ENCODE data around the gene ACAA2.
"Not testable (repeated sequence)": the region's sequence is repeated elsewhere in the genome, so short reads cannot be mapped to it uniquely, and the experiment has no call there.

The ACAA2 gene

DNA sequence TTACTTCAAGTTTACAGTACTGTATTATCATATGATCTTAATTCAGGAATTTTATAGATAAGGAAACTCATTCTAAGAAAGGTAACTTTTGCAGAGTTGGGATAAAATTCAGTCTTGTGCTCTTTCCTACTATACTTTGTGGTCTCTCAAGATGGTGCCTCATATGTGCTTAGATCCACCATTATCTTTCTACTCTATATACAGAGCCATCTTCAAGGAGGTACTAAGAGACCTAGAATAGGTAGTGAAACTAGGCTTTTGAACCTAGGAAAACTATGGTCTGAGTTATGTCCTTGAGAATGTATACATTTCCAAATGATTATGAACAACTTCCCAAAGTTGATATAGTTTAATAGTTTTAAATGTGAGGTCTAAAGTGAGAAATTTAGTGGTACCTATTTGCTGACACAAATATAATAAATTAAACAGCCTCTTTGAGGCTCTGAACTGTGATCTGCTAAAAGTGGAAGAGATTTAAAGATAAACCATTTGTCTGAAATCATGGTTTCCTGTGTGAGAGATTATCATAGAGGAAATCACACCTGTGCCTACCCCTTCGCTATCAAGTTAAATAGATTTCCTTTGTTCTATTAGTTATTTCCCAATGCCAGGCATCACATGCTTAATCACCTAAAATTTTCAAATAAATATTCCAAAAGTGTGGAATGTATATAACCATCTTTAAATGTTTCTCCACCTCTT lies 27.2 kb downstream of the ACAA2 start:
- Histone ChIP-seq H3K9me3 (ENCODE audit: control insufficient read depth, insufficient read depth, low read length) (no peaks in the 10 kb centered on the region), H3K9ac (ENCODE audit: low read depth, low read length) (no peak overlapping the region), H3K4me1 (ENCODE audit: insufficient read depth, low read length) (no peaks in the 10 kb centered on the region), H3K36me3 (ENCODE audit: insufficient read depth, low read length) (peaks cover 16% of the 10 kb centered on the region)

DNA sequence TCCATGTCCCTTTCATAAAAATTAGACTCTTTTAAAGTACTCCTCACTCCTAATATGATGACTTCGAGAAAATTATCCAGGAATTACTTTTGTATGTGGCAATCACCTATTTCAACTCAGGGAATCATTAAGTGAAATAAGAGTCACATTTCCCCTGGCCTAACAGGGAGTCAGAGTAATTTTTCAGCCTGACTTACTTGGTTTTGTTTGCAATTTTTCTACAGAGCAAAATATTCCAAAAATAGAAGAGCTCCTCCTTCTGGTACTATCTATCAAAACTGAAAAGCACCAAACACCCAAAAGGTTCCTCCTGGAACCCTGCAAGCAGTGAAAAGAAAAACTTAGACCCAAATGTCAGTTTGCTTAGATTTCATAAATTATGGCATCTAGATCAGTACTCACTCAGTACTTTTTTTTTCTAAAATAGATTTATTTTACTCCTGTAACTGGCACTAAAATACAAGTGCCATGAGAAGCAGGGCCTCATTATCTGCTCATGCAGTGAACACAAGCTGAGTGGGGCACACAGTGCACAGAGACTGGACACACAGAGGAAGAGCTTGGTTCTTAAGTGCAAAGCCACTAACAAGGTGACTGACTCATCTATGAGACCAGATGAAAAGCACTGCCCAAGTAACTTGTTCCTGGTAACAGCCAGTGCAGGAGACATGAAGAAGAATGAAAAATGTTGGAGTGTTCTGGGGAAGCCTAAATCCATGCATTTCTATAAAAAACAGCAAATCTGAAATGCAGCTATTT lies 28.7 kb downstream of the ACAA2 start:
- Histone ChIP-seq H3K9ac (ENCODE audit: low read depth, low read length) (no peak overlapping the region), H3K36me3 (ENCODE audit: insufficient read depth, low read length) (peaks cover 9% of the 10 kb centered on the region; the same call in 1 of the 2 replicates), H3K4me1 (ENCODE audit: insufficient read depth, low read length) (no peaks in the 10 kb centered on the region), H3K9me3 (ENCODE audit: control insufficient read depth, insufficient read depth, low read length) (no peaks in the 10 kb centered on the region)

- not testable (repeated sequence) for H3K36me3 ChIP-seq (ENCODE audit: insufficient read depth, low read length); H3K9me3 ChIP-seq (ENCODE audit: control insufficient read depth, insufficient read depth, low read length); H3K9ac ChIP-seq (ENCODE audit: low read depth, low read length); H3K4me1 ChIP-seq (ENCODE audit: insufficient read depth, low read length)
Observed at GRCh38 chr18:49783631-49784030, 29.7 kb downstream of the ACAA2 start.

DNA sequence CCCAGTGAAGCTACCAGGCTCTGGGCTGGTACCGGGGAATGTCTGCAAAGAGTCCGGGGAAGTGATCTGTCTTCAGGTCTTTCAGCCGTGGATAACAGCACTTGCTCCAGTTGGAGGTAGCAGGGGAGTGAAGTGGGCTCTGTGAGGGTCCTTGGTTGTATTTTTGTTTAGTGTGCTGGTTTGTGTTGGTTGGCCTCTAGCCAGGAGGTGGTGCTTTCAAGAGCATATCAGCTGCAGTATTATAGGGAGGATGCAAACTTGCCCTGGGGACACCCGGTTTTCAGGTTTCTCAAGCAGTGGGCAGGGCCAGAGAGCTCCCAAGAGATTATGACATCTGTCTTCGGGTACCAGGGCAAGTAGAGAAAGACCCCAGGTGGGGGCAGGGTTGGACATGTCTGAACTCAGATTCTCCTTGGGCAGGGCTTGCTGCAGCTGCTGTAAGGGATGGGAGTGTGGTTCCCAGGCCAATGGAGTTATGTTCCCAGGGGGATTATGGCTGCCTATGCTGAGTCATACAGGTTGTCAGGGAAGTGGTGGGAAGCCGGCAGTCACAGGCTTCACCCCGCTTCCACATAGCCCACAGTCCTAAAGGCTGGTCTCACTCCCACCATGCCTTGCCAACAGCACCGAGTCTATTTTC lies 34.4 kb downstream of the ACAA2 start:
- peaks cover 3% of the 10 kb centered on the region; the same call in 1 of the 2 replicates for H3K9me3 ChIP-seq (ENCODE audit: control insufficient read depth, insufficient read depth, low read length)
- H3K4me1 ChIP-seq (ENCODE audit: insufficient read depth, low read length), result no peaks in the 10 kb centered on the region
- H3K9ac ChIP-seq (ENCODE audit: low read depth, low read length), result no peak overlapping the region
- H3K36me3 ChIP-seq (ENCODE audit: insufficient read depth, low read length), result peaks cover 5% of the 10 kb centered on the region; the same call in 1 of the 2 replicates

GRCh38 chr18:49769047-49769728 lies 44.1 kb downstream of the ACAA2 start:
- Histone ChIP-seq H3K9ac (ENCODE audit: low read depth, low read length) (no peak overlapping the region), H3K4me1 (ENCODE audit: insufficient read depth, low read length) (peaks cover 8% of the 10 kb centered on the region), H3K9me3 (ENCODE audit: control insufficient read depth, insufficient read depth, low read length) (no peaks in the 10 kb centered on the region), H3K36me3 (ENCODE audit: insufficient read depth, low read length) (no peaks in the 10 kb centered on the region)

DNA sequence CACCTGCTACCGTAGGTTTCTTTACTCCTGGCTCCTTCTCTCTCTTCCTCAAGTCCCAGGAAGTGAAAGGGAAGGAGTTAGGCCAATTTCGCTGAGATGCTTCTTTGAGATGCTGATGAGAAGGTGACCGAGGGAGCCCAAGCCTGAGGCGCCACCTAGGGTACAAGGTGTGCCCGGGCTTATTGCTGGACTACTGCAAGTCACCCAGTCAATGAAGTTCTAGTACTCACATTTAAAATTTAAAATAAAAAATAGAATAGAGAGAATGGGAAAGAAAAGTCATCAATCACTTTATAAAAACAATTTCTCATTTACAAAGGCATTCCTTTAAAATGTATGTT lies 45.3 kb downstream of the ACAA2 start:
- Histone ChIP-seq H3K36me3 (ENCODE audit: insufficient read depth, low read length) (no peaks in the 10 kb centered on the region), H3K4me1 (ENCODE audit: insufficient read depth, low read length) (peaks cover 8% of the 10 kb centered on the region), H3K9ac (ENCODE audit: low read depth, low read length) (no peak overlapping the region), H3K9me3 (ENCODE audit: control insufficient read depth, insufficient read depth, low read length) (no peaks in the 10 kb centered on the region)

- no peaks in the 10 kb centered on the region for H3K36me3 ChIP-seq (ENCODE audit: insufficient read depth, low read length)
Observed at GRCh38 chr18:49767111-49768050, 46.0 kb downstream of the ACAA2 start.

GRCh38 chr18:49766646-49767045 lies 46.7 kb downstream of the ACAA2 start:
- Histone ChIP-seq H3K9me3 (ENCODE audit: control insufficient read depth, insufficient read depth, low read length) (no peaks in the 10 kb centered on the region), H3K36me3 (ENCODE audit: insufficient read depth, low read length) (no peaks in the 10 kb centered on the region), H3K9ac (ENCODE audit: low read depth, low read length) (no peak overlapping the region)

More at GRCh38 chr18:49767111-49768050, 46.0 kb downstream of the ACAA2 start:
- Histone ChIP-seq H3K9ac (ENCODE audit: low read depth, low read length) (no peak overlapping the region), H3K9me3 (ENCODE audit: control insufficient read depth, insufficient read depth, low read length) (no peaks in the 10 kb centered on the region), H3K4me1 (ENCODE audit: insufficient read depth, low read length) (peaks cover 8% of the 10 kb centered on the region)

GRCh38 chr18:49764032-49764431 lies 49.3 kb downstream of the ACAA2 start:
- H3K4me1 ChIP-seq (ENCODE audit: insufficient read depth, low read length), result peaks cover 14% of the 10 kb centered on the region

More at GRCh38 chr18:49766646-49767045, 46.7 kb downstream of the ACAA2 start:
- H3K4me1 ChIP-seq (ENCODE audit: insufficient read depth, low read length), result peaks cover 8% of the 10 kb centered on the region

DNA sequence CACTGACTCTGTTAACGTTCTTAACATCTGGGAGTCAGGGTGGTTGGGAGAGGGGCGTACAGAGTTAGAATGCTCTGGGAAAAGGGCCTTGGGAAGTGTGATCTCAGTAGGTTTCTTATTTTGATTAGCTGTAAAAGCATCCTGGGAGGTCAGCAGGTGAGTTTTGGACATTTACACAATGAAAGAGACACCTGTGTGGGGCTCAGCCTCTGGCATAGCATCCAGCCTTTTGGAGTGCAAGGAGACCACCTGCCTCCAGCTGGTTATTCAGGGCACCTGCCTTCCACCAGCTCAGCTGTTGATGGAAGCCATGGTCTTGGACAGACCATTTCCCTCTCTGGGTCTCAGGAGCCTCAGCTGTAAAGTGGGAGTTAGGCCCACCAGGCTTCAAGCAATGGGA lies 49.7 kb downstream of the ACAA2 start:
- H3K36me3 ChIP-seq (ENCODE audit: insufficient read depth, low read length), result no peaks in the 10 kb centered on the region
- no peak overlapping the region for H3K9ac ChIP-seq (ENCODE audit: low read depth, low read length)
- H3K4me1 ChIP-seq (ENCODE audit: insufficient read depth, low read length), result peaks cover 17% of the 10 kb centered on the region
- H3K9me3 ChIP-seq (ENCODE audit: control insufficient read depth, insufficient read depth, low read length), result no peaks in the 10 kb centered on the region

More at GRCh38 chr18:49764032-49764431, 49.3 kb downstream of the ACAA2 start:
- no peaks in the 10 kb centered on the region for H3K9me3 ChIP-seq (ENCODE audit: control insufficient read depth, insufficient read depth, low read length)
- H3K36me3 ChIP-seq (ENCODE audit: insufficient read depth, low read length), result no peaks in the 10 kb centered on the region
- H3K9ac ChIP-seq (ENCODE audit: low read depth, low read length), result no peak overlapping the region

DNA sequence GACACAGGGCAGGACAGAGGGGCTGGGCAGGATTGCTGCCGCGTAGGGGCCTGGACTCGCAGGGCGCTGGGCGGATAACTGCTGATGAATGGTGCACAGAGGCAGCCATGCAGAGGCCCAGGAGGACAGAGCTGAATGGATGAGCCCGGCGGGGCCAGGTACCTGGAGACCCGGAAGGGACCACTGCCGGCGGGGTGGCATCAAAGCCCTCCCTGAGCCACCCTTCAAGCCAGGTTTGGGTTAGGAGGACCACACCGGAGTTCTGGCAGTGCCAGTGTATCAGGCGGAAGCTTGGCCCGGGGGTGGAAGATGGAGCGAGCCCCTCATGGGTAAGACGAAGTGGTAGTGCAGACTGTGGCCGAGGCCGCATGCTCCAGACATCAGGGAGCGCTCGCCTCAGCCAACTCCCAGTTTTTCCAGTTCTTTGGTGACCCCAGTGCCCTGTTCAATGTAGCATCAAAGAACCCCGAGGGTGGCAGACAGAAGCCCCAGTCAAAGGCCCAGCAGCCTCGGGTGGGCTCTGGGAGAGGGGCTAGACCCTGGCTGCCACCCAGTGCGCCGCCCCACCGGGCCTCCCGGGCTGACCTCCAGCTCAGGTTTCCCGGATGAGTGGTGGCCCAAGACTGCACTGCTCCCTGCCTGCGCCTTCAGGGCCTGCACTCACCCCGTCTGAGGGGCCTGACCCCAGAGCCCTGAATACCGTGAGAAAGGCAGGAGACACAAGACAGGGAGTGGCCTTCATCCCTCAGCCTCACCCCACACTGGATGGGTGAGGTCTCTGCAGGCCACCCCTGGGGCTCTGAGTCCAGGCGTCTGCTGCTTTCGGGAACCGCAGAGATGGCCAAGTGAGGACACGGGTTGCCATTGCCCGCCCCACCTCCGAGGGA lies 50.9 kb downstream of the ACAA2 start:
- H3K36me3 ChIP-seq (ENCODE audit: insufficient read depth, low read length), result no peaks in the 10 kb centered on the region
- peaks cover 17% of the 10 kb centered on the region for H3K4me1 ChIP-seq (ENCODE audit: insufficient read depth, low read length)
- no peak overlapping the region for H3K9ac ChIP-seq (ENCODE audit: low read depth, low read length)
- H3K9me3 ChIP-seq (ENCODE audit: control insufficient read depth, insufficient read depth, low read length), result no peaks in the 10 kb centered on the region

DNA sequence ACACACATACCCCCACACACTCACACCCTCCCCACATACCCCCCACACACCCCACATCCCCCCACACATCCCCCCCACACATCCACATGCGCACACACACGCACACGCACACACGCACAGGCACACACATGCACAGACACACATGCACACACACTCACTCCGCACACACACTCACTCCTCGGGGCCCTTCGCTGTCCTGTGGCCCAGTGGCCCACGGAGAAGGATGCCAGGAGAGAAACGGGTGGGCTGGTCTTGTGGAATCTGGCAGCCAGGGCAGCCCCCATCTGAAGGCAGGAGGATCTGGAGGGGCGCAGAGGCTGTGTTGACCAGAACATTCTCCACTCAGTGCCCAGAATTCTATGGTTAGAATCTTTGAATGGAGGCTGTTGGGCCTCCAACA lies 51.6 kb downstream of the ACAA2 start:
- no peak overlapping the region for H3K9ac ChIP-seq (ENCODE audit: low read depth, low read length)
- peaks cover 14% of the 10 kb centered on the region; the same call in 1 of the 2 replicates for H3K4me1 ChIP-seq (ENCODE audit: insufficient read depth, low read length)

DNA sequence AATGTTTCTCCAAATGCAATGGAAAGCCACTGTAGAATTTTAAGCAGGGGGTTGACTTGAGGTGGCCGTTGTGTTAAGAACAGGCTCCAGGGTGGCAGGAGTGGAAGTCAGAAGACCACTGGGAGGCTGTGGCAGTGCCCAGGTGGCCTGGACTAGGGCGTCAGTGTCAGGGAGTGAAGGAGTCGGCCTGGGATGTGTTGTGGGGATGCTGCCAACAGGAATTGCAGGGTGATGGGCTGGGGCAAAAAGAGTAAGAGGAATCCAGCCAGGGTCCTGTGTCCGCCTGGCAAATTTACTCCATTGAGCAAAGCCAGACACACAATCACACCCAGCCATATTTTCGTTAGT lies 55.1 kb downstream of the ACAA2 start:
- H3K4me1 ChIP-seq (ENCODE audit: insufficient read depth, low read length), result peaks cover 14% of the 10 kb centered on the region; the same call in 1 of the 2 replicates
- no peak overlapping the region for H3K9ac ChIP-seq (ENCODE audit: low read depth, low read length)
- H3K36me3 ChIP-seq (ENCODE audit: insufficient read depth, low read length), result no peaks in the 10 kb centered on the region
- H3K9me3 ChIP-seq (ENCODE audit: control insufficient read depth, insufficient read depth, low read length), result no peaks in the 10 kb centered on the region

More for the DNA sequence above, 51.6 kb downstream of the ACAA2 start:
- no peaks in the 10 kb centered on the region for H3K9me3 ChIP-seq (ENCODE audit: control insufficient read depth, insufficient read depth, low read length)
- no peaks in the 10 kb centered on the region for H3K36me3 ChIP-seq (ENCODE audit: insufficient read depth, low read length)
